ENCODE results near the gene CA10.

The CA10 gene

DNA sequence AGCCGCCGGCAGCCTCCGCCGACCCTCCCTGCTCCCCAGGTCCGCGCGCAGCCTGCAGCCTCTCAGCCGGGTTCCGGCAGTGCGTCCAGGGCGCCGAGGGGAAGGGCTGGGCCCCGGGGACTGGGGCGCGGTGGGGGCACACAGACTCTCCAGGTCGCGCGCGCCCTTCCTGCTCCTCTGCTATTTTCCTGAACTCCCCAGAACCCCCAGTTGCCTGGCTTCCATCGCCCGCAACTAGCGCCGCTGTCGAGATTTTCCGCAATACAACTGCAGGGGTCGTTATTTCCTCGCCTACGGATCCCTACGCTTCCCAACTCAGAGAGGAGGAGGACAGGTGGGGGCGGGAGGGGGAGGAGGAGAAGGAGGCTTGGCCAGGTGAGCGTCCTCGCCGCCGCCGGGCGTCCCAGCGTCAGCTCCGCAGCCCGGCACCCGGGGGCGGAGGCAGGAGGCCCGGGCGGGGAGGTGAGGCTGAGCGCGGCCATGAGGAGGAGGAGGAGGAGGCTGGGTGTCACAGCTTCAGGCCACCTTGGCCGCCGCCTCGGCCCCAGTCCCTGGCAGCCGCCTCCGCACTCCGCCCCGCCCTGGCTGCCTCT, at the start of gene CA10:
Gene CA10 (minus strand): TSS at position 265 of the 593 bp plus-strand sequence.
- no peak for FAIRE-seq
- no peak for DNase-seq (ENCODE audit: insufficient read length, low spot score)

DNA sequence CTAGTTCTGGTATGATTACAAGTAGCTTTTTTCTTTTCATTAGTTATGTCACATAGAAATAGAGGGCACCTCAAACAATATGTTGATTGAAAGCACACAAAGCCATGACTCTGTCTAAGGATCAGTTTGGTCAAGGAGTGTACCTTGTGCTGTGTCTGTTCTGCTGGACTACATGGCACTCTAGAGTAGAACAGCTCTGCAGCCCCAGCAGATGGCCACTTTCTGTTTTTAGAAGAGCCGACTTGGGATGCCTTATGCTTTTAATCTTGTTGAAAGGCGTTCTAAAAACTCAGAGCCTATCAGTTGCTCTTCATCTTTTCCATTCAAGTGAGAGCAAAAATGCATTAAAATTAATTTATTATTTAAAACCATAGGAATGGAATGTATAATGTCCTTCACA, 49.3 kb upstream of the CA10 start:
- no peak for FAIRE-seq
- DNase-seq (ENCODE audit: insufficient read length, low spot score), result no peak

DNA sequence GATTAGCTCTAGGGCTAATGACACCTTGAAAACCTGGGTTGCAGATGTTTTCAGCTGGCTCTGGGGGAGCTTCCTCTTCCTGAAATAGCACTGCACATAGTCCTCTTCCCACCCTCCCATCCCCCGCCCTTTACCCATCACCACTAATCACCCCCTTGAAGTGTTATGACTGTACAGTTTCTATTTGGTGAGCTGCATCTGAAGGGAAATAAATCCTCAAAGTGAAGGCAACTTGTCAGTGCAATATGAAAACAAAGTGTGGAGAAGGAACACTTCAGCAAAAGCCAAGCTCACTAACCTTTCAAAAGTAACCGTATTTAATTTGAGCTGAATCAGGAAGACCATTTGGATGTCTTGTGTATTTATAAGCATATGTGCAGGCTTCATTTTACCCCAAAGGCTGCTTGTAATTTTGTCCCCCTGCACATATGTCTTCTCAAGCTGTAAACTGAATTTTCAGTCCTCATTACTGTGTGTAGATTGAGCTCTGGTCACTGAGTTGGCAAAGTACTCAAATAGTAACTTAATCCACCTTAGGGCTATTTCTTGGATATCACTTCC, 44.1 kb upstream of the CA10 start:
- DNase-seq (ENCODE audit: insufficient read length, low spot score), result no peak

DNA sequence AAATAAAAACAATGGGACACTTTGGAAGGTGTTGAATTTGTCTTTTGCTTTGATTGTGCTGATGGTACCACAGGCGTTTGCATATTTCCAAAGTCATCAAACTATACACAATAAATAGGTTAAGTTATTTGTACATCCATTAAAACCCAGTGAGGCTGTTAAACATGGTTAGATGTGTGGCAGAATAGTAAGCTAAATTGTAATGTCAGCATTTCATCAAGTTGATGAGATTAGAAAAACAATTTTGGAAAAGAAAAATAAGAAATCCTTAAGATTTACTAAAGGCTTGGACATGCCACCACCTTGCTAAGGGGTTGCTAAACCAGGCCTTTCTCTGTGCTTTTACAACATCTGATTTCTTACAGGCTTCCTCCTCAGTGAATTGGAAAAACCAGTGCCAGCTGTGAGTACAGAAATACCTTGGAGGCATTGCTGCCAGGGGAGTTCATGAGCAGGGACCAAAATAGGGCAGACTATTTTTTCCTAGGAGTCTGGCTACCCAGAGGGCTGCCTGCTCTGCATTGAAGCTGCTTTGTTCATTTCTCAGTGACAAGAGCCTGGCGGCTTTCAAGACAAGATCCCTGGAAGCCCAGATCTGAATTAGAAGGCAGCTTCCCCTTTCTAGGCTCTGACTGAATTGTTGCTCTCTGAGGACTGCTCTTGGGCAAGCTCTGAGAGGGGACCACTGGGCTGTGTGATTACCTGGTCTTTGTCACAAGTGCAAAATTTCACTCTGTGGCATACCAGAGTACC, 43.4 kb upstream of the CA10 start:
- DNase-seq (ENCODE audit: insufficient read length, low spot score) (no peak), FAIRE-seq (no peak)

More for the DNA sequence above, 44.1 kb upstream of the CA10 start:
- no peak for FAIRE-seq

DNA sequence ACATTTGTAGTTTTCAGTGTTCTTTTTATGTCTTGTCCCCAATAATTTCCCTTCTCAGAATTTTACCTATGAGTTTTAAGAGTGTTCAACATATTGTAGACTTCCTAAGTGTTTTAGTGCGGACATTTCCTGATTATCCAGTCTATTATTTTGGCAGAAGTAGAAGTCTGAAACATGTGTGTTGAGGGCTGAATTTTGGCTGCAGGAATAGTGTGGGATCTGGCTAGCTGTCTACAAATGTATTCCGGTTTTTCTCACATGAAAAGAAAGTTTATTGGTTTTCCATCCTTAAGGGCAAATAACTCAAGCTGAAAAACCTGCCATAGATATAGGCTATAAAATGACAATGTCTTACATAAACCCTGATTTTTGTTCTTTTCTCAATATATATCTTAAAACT, 33.0 kb upstream of the CA10 start:
- no peak for FAIRE-seq
- no peak for DNase-seq (ENCODE audit: insufficient read length, low spot score)

DNA sequence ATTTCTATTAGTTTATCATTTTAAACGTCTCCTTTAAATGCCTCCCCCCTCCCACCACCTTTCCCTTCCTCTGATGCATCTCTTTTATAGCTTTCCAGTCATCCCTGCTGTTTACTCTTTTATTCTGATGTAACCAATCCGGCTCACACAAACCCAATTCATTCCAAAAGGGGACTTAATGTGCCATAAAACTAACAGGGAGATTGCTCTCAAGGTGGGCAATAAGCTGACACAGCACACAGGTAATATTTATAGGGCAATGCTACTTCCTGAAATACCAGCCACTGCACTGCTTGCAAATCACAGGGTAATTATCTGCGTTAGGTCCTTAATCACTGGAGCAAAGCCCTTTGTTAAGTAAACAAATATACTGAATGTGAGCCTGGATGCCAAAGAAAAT, 23.3 kb upstream of the CA10 start:
- no peak for DNase-seq (ENCODE audit: insufficient read length, low spot score)
- FAIRE-seq, result no peak

DNA sequence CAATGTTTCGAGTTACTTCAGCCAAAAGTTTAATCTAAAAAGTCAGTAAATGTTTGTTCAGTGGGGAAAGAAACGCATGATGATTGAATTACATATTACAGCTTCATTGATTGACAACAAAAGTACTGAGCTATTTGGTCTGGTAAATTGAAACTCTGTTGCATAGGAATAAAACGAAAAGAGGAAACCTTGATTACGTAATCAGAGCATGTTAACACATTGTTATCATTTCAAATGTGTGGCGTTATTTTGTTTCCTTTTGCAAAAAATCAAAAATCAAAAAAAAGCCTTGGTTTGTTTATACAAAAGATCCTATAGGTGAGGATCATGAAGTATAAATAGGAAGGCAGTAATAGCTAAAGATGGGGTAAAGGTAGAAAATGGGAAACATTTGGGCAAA, 19.5 kb upstream of the CA10 start:
- DNase-seq (ENCODE audit: insufficient read length, low spot score), result no peak
- no peak for FAIRE-seq

DNA sequence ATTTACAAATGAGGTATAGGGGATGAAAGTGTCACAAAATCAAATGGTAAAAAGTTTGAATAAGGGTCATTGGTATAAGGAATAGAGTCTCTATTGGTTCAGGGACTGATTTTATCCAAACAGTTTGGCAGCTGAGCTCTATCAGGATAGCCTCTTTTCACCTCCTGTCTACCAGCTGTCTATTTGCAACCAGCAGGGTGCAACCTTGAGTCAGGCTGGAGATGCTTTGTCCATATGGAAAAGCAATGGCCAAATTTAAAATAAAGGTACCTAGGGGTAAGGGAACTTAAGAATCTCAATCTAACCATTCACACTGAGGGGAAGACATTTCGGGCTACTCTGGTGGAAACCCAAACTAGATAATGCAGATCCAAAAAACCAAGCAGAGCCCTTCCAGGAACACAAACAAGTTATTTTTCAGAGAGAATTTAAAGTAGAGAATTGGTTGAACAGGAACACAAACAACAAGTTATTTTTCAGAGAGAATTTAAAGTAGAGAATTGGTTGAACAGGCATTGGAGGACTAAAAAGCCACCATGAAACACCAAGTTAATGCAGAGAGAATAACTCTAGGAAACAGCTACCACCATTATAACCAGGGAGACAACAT, 12.6 kb upstream of the CA10 start:
- no peak for DNase-seq (ENCODE audit: insufficient read length, low spot score)
- FAIRE-seq, result no peak

DNA sequence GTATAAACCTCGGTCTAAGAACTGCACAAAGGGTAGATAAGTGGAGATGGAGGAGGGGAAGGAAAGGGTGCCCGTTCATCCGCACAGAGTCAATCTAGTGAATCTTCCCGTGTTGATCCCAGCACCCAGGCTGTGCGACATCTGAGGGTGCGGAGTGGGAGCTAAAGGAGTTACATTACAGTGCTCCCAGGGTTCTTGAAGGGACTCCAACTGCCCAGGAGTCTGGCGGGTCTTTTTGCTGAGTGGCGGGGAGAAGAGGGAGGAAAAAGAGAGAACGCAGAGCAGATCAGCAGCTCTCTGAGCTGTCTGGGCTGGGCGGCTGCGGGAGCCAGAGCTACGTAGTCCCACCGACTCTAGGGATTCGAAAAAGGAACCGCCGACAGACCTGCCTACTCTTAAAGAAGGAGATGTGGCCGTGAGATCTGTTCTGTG, 1.6 kb upstream of the CA10 start:
- DNase-seq (ENCODE audit: insufficient read length, low spot score) (no peak), FAIRE-seq (no peak)

DNA sequence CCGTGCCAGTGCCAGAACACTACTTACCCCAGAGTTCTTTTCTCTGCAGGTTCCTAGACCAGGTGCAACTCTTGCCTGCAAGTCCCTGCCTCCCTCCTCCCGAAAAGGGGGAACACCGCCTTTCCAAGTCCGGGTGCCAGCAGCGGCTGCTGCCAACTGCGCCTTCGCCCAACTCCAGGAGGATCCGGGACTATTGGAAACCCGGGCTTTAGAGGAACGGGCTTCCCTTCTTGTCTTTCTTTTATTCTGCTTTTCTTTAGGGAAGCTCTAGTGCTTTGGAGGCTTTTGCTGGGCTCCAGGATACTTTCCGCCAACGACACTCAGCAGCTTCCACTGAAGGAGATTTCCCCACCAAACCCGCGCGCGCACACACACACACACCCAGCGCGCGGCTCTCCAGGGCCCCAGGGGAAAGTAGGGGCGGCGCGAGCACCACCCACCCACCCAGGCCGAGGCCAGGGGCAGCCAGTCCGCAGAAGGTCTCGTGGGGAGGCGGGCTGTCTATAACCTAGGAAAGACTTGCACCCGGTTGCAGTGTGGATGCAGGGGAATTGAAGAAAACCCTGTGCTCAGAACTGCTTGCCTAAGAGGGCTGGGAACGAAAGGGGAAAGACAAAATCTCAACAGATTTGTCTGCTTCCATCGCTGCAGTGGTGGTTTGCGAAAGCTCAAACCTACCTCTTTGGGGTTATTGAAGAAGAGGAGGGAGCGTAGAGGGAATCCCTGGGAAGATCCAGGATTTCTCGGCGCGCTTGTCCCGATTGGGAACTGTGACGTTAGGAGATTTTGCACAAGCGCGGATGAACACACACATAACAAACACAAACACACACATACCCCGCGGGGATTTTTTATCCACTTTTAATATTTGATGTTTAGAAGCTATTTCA, 977 bp upstream of the CA10 start:
- DNase-seq (ENCODE audit: insufficient read length, low spot score), result no peak
- no peak for FAIRE-seq

DNA sequence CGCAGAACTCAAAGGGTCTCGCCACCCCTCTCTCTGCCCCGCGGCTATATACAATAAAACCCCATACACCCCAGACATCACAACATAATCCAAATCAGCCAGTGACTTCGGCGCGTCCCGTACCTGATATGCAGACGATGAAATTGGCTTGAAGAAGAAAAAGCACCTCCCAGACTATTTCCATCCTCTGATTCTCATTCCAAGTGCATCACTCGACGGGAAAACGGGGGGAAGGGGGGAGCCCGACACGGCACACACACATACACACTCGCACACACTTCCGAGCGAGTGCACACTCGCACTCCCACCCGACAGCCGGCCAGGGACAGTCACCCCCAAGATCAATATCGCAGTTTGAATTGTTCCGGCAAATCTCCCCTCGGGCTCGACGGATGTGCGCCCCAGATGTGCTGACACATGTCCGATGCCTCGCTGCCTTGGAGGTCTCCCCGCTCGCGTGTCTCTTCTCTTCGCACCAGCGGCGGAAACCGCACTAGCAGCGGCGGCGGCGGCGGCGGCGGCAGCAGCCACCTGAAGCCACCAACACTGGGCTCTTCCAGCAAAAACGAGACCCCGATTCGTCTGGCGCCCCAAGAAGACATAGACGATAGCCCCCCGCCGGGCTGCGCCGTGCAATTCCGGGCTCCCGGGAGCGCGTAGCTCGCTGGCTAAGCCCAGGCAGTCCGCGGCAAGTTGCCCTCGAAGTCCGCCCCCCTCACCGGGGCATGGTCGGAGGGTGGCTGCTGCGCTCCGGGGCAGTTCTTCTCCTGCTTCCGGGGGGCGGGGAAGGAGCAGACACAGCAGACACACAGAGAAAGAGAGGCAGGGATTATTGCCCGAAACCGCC, 688 bp downstream of the CA10 start:
- FAIRE-seq (no peak), DNase-seq (ENCODE audit: insufficient read length, low spot score) (no peak)

DNA sequence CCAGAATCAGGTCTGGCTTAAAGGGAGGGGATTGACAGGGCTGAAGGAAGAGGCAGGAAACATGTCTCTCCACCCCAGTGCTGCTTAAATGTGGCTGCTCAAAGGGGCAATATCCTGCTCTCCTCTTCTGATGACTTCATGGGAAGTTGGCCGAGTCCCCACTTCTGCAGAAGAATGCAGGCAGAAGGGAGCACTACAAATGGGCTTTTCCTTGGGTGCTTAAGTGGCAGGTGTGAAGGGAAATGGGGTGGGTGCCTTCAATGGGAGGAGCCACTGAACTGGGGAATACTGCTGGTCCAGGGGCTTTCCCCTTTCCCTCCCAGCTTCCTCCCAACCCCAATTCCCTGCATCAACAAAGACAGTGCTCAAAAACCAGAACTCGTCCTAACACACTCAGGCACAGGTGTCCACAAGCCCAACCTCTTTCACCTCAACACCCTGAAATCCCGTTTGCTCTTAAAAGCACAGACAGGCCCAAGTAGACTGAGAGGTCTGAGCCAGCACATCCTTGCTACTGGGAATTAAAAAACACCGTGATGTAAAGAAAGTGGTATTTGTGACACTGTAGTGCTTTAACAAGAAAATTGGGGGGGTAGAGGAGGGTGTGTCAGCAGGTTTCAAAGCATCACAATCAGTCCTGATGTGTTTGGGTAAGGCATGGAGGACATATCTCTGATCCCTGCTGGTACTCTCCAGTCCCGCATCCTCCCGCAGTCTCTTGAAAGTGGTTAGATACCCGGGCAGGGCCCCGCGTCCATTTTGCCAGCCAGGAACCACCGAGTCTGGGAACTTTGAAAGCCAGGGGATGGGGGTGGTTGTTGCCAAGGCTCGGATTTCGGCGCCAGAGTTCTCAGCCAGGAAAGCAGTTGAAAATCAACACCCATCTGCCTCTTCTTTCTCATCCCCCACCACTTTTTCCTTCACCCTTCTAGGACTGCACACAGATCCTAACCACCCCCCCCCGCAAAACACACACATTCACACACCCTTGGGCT, 1.6 kb downstream of the CA10 start:
- no peak for FAIRE-seq
- no peak for DNase-seq (ENCODE audit: insufficient read length, low spot score)

DNA sequence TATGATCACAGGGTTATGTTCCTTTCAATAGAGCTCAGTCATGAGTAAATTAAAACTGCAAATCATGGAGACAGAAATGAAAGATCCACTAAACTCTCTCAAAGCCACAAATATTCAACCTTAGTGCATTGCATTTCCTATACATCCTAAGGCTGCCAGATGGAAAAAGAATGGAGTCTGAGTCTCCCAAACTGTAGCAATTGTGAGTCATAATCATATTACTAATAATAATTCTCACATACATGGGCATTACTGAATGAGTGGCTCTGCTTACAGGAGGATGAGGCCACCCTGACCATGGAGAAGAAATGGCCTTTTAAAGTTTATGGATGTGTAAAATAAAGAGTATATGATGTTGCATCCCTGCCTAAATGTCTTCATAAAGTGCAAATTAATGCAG, 3.2 kb downstream of the CA10 start:
- DNase-seq (ENCODE audit: insufficient read length, low spot score) (no peak), FAIRE-seq (no peak)

DNA sequence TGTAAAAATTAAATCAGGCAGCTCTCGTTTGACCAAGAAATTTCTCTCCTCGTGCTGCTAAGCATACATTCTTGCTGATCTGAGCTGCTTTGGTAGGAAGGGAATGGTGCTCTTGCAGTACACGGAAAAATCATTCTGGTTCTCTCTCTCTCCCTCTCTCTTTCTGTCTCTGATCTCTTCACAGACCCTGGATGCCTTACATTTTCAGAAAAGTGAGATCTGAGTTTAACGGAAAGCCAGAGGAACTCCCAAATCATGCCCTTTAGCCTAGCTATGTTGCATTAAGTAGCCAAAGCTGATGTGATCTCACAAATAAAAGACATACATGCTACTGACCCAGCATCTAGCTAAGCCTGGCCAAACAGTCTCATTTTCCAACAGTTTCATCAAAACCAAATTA, 4.0 kb downstream of the CA10 start:
- DNase-seq (ENCODE audit: insufficient read length, low spot score) (no peak), FAIRE-seq (no peak)

DNA sequence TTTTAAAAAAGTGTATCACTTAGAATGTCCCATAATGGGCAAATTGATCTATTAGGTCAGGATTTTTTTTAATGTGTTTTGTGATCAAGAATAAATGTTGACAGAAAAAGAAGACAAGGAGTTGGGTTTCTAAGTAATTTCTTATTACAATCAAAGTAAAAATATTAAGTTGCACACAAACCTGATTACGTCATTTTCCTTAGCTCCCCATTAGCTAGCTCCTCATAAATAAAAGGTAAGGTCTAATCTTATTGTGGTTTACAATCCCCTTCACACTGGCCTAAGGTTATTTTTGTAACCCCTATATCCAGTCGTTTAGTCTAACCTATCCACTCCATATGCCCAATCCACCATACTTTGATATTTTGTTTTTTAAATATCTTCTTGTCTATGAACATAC, 7.6 kb downstream of the CA10 start:
- DNase-seq (ENCODE audit: insufficient read length, low spot score) (no peak), FAIRE-seq (no peak)

DNA sequence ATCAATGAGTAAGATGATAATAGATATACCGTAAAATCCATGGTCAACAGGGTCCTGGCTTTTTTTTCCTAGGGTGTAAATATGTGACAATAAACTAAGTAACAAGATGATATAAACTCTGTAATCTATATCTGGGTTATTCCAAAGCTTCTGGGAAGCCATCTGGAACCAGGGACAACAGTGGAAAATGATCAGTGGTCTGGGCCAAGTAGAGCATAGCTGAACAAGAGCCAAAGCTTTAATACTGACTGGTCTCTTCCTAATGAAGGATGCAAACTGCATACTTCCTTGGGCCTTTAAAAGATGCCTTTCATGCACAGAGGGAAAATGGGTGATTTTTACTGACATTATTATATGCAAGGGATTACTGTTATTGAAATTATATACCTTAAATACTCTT, 8.9 kb downstream of the CA10 start:
- FAIRE-seq (no peak), DNase-seq (ENCODE audit: insufficient read length, low spot score) (no peak)

DNA sequence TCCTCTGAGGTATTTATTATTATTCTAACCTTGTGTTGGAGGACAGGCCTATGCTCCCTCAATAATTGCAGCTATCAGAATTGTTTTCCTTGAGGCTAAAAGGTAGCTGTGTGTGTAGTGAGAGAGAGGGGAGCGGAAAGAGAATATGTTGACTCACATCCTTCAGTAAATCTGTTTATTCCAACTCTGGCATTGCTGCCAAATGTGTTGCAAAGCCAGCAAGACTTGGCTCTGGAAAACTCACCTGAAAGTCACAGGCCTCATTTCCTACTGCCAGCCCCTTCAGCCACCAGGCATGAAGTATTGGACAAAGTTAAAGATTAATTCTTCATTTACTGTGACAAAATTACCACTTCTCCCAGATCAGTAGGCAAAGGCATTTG, 9.6 kb downstream of the CA10 start:
- no peak for FAIRE-seq
- DNase-seq (ENCODE audit: insufficient read length, low spot score), result no peak

DNA sequence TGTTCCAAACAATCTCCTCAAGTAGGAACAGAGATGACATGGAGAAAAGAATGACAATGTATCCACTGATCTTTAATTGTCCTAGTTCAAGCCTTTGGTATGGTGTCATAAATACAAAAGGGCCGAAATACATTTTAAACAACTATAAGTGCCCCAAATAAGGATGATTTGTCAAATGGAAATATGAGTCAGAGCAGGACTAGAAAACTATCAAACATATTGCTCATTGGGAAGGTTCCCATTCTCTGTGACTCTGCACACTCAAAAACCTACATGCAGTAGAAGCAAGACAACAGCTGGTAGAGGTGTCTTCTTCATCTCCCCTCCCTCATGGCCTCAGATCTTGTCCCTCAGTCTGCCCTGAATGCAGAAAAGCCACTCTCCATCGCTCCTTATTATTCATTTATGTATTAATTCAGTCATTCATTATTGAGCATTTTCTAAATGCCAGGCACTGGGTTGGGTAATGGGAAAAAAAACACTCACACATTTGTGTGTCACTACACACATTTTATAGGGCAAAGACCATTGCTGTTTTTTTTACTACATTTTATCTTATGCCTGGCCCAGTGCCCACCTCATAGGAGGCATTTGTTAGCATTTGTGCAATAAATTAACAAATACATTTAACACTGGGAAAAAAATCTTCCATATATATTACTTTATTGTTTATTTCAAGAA, 10.1 kb downstream of the CA10 start:
- FAIRE-seq, result no peak
- DNase-seq (ENCODE audit: insufficient read length, low spot score), result no peak

Measured in GM19239 (cell line).